ENCODE results near the gene DGKG.

Gene DGKG

GRCh38 chr3:186194451-186194811 is 167.6 kb downstream of the DGKG start:
- intact Hi-C loops (cut with DNase I) = no loop called here

DNA sequence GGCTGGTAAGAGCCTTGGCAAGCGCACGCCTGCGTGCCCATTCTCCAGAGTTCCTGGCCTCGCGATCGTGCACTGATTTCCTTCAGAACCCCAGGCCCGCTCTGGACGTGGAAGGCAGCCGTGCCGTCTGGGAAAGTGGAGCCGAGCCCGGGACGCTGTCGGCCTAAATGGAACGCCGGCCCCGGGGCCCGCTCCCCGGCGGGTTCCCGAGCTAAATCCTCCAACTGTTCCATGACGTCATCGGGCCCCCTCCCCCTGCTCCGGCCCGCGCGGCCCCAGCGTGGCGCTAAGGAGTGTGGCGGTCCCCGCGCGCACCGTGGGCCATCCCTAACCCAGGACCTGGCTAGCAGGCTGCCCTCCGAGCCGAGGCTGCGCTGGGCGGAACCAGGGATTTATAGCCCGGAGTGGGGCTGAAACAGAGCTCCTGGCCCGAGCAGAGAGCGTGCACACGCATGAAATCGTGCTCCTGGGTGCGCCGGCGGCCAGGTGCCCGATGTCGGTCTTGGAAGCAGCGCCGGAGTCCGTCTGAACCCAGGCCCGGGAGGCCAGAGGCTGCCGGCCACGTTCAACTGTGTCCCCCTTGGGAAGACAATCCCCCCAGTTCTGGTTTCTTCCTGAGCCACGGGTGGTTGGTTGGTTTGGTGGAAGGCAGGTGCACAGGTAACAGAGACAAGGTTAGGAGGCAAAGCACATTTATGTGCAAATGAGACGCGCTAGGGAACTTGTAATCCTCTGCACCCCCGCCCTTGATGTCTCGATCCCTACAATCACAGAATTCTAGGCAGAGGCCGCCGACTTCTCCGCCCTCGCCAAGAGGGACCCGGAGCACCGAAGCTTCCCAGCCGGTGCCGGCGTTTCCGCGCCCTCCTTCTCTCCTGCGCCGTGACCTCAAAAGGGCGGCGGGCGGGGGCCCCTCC is 168.2 kb downstream of the DGKG start:
- DNase-seq = peak in 23 of 42 donors; percentile 16 to 60 (median 35)
- intact Hi-C loops (cut with DNase I) = no loop called here

More at GRCh38 chr3:186194451-186194811, 167.6 kb downstream of the DGKG start:
- no peak for DNase-seq

GRCh38 chr3:186192823-186193222 is 169.2 kb downstream of the DGKG start:
- DNase-seq = no peak

GRCh38 chr3:186189492-186189891 is 172.5 kb downstream of the DGKG start:
- DNase-seq = no peak
- intact Hi-C loops (cut with DNase I) = no loop called here

More at GRCh38 chr3:186192823-186193222, 169.2 kb downstream of the DGKG start:
- intact Hi-C loops (cut with DNase I) = no loop called here

- intact Hi-C loops (cut with DNase I) = no loop called here
- DNase-seq = no peak
Observed at GRCh38 chr3:186187401-186188275, 174.4 kb downstream of the DGKG start.

GRCh38 chr3:186185194-186185787 is 176.7 kb downstream of the DGKG start:
- intact Hi-C loops (cut with DNase I) = no loop called here
- peak in 6 of 42 donors; percentile 17 to 53 (median 32) for DNase-seq

GRCh38 chr3:186184021-186184420 is 178.0 kb downstream of the DGKG start:
- DNase-seq = no peak
- intact Hi-C loops (cut with DNase I) = no loop called here

GRCh38 chr3:186182850-186183249 is 179.2 kb downstream of the DGKG start:
- no peak for DNase-seq
- intact Hi-C loops (cut with DNase I) = no loop called here

GRCh38 chr3:186181901-186182300 is 180.1 kb downstream of the DGKG start:
- intact Hi-C loops (cut with DNase I) = no loop called here
- DNase-seq = no peak

DNA sequence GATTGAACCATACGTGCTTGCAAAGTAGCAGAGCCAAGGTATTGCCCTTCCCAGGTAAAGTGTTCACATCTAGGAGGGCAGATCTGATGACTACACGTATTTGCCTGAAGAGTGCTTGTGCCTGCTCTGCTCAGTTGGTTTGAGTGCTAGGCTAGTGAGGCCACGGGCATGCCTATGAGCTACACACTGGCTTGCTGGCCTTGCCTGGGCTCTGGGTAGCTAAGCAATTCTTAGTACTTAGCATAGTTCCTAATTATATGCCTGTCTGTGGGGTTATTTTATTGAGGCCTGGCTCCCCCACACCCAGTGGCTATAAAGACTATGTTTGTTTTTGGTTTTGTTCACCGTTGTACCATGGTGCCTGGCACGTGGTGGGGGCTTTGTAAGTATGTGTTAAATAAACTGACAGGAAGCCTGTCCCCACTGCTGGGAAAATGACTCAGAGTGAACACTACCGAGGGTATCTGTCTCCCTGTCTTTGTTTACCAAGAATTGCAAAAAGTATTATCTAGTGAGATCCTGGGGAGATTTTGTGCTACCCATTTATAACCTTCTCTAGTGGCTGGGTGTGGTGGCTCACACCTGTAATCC is 181.0 kb downstream of the DGKG start:
- DNase-seq = peak in 1 of 42 donors; percentile 26
- intact Hi-C loops (cut with DNase I) = no loop called here

DNA sequence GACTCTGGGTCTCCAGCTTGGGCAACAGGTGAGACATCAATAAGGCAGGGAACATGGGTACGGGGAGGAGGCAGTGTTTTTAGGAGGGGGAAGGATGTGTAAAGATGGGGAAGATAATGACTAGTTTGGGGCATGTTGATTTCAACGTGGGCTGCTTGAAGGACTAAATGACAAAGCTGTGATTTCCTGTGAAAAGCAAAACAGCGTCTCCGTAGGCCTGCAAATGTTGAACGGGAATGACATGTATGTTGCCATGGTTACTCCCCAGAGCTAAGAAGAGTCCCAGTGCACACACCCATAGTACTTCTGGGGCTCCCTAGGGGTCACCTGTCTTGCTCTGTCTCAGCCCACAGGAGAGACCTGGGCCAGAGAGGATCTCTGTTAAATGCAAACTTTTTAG is 181.9 kb downstream of the DGKG start:
- intact Hi-C loops (cut with DNase I) = no loop called here
- peak in 1 of 42 donors; percentile 34 for DNase-seq

DNA sequence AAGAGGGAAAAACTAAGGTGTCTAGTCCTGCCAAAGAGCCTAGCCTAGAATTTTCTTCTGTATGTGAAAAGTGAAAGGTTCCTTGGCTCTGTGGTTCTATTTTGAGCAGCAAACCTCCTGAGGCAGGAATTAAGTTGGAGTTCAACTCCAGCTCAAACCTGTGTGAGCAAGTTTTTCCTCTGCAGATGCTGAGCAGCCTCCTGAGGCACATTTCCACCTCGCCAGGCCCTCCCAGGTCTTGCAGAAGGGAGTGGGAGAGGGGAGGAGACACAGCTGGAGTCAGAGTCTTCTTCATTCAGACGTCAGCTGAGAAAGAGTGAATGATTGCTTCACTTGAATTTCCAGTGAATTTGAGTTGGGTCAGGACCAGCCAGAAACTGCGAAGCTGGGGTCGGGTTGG is 183.6 kb downstream of the DGKG start:
- intact Hi-C loops (cut with DNase I) = no loop called here
- peak in 1 of 42 donors; percentile 21 for DNase-seq

DNA sequence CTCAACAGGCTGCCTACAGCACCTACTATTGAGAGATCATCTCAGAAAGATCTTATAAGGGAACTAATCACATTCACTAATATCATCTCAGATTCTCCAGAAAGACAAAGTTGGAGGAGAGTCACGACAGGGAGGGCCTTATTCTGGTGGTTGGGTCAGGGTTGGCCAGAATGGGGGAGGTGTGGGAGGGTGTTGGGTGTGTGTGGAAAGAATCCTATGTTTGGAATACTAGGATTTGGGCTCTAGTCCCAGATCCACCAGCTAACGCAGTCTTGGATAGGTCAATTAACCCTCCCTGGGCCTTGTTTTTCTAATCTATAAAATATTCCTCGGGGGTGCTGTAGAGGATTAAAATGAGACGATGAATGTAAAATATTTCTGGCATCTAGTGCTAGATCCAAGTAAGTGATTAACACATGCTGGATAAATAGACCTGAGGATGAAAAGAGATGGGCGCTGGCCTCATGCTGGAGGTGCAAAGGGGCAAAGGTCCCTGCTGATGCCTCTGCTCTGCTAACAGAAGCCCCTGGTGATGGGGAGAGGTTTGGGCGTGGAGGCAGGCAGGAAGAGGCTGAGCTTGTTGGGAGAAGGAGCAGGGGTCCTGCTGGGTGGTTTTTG is 185.6 kb downstream of the DGKG start:
- peak in 1 of 42 donors; percentile 19 for DNase-seq
- intact Hi-C loops (cut with DNase I) = no loop called here

DNA sequence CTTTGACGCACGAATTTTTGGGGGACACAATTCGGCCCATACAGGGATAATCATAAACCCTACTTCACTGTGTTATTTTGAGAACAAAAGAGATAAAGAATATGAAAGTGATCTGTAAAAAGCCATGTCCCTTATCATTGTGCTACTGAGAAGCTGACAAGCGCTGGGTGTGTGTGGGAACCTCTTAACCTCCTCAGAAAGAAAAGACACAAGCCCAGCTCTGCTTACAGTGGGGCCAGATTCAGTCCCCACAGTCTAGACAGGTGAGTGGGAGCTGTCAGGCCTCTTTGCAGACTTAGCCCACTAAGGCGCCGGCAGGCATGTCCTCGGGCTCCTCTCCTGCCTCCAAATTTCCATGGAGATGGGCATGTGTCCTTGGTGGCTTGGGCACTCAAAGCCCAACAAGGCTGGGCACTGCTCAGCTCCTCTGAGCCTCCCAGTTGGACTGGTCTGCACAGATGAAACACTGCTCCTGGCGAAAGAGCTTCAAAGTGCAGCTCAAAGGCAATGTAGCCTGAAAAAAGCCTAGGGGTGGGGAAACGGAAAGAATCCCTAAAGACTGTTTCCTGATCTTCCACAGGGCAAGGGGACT is 188.7 kb downstream of the DGKG start:
- DNase-seq = peak in 2 of 42 donors; percentile 32 to 34
- intact Hi-C loops (cut with DNase I) = no loop called here

DNA sequence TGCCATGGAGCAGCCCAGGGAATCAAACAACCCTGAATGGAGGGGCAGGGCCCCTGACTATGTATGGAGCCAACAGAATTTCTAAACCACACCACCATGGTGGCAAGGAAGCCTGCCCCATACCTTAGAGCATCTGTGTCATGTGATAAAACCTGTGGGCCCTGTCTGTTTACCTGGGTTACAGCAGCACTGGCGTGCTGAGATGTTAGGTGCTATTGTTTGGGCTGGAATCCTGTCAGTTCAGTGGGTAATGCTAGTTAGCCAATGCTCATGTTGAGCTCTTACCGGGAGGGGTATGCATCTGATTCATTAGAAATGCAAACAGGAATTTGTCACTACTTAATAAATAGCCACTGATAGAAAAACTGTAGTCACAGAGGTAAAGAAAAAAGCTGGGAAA is 189.7 kb downstream of the DGKG start:
- intact Hi-C loops (cut with DNase I) = no loop called here
- DNase-seq = peak in 2 of 42 donors; percentile 2 to 3

DNA sequence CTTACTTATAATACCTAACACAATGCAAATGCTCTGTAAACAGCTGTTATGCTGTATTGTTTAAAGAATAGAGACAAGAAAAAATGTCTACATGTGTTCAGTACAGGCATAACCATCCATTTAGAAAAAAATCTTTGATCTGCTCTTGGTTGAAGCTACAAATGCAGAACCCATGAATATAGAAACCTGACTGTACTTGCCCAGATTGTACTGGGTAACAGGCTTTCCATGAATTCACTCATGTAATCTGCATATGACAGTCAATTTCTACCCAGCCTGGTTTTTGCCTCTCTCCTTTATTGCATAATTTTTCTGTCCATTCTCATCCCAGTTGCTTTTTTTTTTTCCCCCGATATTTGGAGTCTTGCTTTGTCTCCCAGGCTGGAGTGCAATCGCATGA is 190.5 kb downstream of the DGKG start:
- DNase-seq = no peak
- intact Hi-C loops (cut with DNase I) = no loop called here

- intact Hi-C loops (cut with DNase I) = no loop called here
- DNase-seq = peak in 1 of 42 donors; percentile 12
Observed at GRCh38 chr3:186170516-186170915, 191.5 kb downstream of the DGKG start.

DNA sequence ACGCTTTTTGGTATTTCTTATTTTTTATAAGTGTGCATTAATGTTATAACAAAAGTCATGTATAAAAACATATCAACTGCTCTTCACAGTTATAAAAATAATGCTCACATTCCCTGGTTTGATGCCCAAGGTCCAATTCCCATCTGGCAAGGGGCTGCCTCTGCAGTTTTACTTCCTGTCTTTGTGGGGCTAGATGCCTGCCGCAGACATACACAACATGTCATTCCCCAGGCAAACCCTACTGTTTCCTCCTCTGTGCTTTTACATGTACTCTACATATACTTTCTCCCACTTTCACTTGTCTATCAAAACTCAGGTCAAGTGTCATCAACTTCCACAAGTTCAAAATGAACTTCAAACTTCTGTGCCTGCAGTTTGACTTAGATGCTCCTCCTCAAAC is 192.7 kb downstream of the DGKG start:
- intact Hi-C loops (cut with DNase I) = no loop called here
- peak in 2 of 42 donors; percentile 9 to 33 for DNase-seq
